Epithelial cell of esophagus (primary cell): ENCODE results near the gene RAP1A.
"Not testable (repeated sequence)": the region's sequence is repeated elsewhere in the genome, so short reads cannot be mapped to it uniquely, and the experiment has no call there.

Experiments
- DNase-seq: peaks from one replicate; pipeline ENCODE4 v3.0.0; 2010; ENCODE audit warnings: low read depth
- H3K4me3 ChIP-seq: 2 replicates; pipeline ENCODE4 v1.5.1; 2011; ENCODE audit warnings: mild to moderate bottlenecking, low read length, control low read depth
- TF ChIP-seq, protein P1 (sequence below): IDR thresholded peaks from 2 replicates; pipeline ENCODE4 v1.5.1; 2011; ENCODE audit warnings: low read depth, mild to moderate bottlenecking, low read length, control low read depth, inconsistent platforms; ENCODE audit not compliant: insufficient read depth; ENCODE audit errors: missing control alignments

The RAP1A gene

DNA sequence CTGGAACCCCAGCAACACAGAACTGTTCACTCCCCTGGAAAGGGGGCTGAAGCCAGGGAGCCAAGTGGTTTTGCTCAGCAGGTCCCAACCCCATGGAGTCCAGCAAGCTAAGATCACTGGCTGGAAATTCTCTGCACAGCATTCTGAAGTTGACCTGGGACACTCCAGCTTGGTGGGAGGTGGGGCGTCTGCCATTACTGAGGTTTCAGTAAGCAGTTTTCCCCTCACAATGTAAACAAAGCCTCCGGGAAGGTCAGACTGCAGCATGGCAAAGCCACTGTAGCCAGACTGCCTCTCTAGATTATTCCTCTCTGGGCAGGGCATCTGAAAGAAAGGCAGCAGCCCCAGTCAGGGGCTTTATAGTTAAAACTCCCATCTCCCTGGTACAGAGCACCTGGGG lies 60.0 kb downstream of the RAP1A start:
- no peak for DNase-seq
- H3K4me3 ChIP-seq: no peak overlapping the region
- TF ChIP-seq, protein P1, sequence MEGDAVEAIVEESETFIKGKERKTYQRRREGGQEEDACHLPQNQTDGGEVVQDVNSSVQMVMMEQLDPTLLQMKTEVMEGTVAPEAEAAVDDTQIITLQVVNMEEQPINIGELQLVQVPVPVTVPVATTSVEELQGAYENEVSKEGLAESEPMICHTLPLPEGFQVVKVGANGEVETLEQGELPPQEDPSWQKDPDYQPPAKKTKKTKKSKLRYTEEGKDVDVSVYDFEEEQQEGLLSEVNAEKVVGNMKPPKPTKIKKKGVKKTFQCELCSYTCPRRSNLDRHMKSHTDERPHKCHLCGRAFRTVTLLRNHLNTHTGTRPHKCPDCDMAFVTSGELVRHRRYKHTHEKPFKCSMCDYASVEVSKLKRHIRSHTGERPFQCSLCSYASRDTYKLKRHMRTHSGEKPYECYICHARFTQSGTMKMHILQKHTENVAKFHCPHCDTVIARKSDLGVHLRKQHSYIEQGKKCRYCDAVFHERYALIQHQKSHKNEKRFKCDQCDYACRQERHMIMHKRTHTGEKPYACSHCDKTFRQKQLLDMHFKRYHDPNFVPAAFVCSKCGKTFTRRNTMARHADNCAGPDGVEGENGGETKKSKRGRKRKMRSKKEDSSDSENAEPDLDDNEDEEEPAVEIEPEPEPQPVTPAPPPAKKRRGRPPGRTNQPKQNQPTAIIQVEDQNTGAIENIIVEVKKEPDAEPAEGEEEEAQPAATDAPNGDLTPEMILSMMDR: no peak

DNA sequence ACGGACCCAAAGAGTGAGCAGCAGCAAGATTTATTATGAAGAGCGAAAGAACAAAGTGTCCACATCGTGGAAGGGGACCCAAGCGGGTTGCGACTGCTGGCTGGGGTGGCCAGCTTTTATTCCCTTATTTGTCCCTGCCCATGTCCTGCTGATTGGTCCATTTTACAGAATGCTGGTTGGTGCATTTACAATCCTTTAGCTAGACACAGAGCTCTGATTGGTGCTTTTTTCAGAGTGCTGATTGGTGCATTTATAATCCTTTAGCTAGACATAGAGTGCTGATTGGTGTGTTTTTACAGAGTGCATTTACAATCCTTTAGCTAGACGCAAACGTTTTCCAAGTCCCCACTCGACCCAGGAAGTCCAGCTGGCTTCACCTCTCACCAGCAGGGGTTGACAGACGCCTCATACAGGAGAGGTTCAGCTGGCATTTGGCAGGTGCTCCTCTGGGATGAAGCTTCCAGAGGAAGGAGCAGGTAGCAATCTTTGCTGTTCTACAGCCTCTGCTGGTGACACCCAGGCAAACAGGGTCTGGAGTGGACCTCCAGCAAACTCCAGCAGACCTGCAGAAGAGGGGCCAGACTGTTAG lies 60.7 kb downstream of the RAP1A start:
- not testable (repeated sequence) for H3K4me3 ChIP-seq, DNase-seq

GRCh38 chr1:111685293-111686153 lies 65.9 kb downstream of the RAP1A start:
- not testable (repeated sequence) for H3K4me3 ChIP-seq, DNase-seq

GRCh38 chr1:111690306-111690617 lies 70.7 kb downstream of the RAP1A start:
- peak; percentile 14 for DNase-seq
- TF ChIP-seq, protein P1: no peak
- H3K4me3 ChIP-seq: no peak overlapping the region

- no peak for DNase-seq
- no peak overlapping the region for H3K4me3 ChIP-seq
- TF ChIP-seq, protein P1: no peak
Measured at GRCh38 chr1:111691886-111692285, 72.3 kb downstream of the RAP1A start.

GRCh38 chr1:111695801-111696200 lies 76.2 kb downstream of the RAP1A start:
- DNase-seq: no peak
- TF ChIP-seq, protein P1: no peak
- H3K4me3 ChIP-seq: no peak overlapping the region

DNA sequence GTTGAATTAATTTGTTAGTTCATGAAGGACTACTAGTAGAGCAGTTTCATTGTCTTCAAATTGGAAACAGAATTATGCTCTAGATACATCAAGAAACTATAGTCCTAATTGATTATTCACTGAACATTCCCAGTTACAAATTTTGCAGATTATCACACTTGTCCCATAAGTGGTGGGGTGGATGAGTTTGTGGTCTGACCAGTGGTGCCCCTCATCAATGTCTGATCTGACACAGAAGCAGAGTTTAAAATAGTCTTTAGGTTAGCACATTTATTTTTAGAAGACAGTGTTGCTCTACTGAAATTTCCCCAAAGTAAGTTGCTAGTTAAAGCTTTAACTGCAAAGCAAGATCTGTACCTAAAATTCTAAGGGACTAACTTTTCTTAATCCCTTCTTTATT lies 76.7 kb downstream of the RAP1A start:
- no peak for DNase-seq
- H3K4me3 ChIP-seq: no peak overlapping the region
- TF ChIP-seq, protein P1: no peak

DNA sequence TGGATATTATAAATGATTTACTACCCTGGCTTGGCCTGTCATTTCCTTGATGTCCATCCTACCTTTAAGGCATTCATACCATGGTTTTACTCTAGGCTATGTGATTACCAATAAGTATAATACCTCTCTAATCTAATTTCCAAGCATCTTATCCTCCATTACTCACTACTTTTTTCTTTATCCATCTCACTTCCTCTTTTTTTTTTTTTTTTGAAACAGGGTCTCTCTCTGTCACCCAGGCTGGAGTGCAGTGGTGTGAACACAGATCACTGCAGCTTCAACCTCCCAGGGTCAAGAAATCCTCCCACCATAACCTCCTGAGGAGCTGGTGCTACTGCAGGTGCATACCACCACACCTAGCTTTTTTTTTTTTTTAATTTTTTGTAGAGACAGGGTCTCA lies 79.7 kb downstream of the RAP1A start:
- TF ChIP-seq, protein P1: no peak
- H3K4me3 ChIP-seq: no peak overlapping the region
- DNase-seq: no peak
